SK-N-SH treated with all-trans-retinoic acid at 6 μM for 48 hours (cell line): ENCODE data around the gene KLK10.

Experiments
- ATAC-seq: fragments of 200-7000 bp; cut with Tn5 transposase; 3 replicates; pipeline ENCODE4 v1.9.1; 2020; ENCODE audit warnings: mild to moderate bottlenecking, moderate library complexity
- ARNTL ChIP-seq: fragments of 450-650 bp; formaldehyde crosslinking; IDR thresholded peaks from 2 replicates; pipeline ENCODE4 v1.5.0; 2020; ENCODE audit warnings: low read depth, mild to moderate bottlenecking, moderate library complexity, borderline replicate concordance
- BACH2 ChIP-seq: fragments of 250-450 bp; sonication (Bioruptor Pico); IDR thresholded peaks from 2 replicates; pipeline ENCODE4 v1.9.0; 2021; ENCODE audit warnings: mild to moderate bottlenecking, borderline replicate concordance
- CSDC2 ChIP-seq: fragments of 250-450 bp; sonication (Bioruptor Pico); IDR thresholded peaks from 2 replicates; pipeline ENCODE4 v1.5.0; 2020; ENCODE audit warnings: mild to moderate bottlenecking, moderate library complexity
- GLIS3 ChIP-seq: fragments of 250-450 bp; sonication (Bioruptor Pico); IDR thresholded peaks from 2 replicates; pipeline ENCODE4 v1.5.0; 2020; ENCODE audit warnings: mild to moderate bottlenecking, moderate library complexity
- ISL1 ChIP-seq: fragments of 250-450 bp; sonication (Bioruptor Pico); IDR thresholded peaks from 2 replicates; pipeline ENCODE4 v2.1.2; 2022; ENCODE audit warnings: mild to moderate bottlenecking, moderate library complexity
- OSR1 ChIP-seq: fragments of 250-450 bp; sonication (Bioruptor Pico); IDR thresholded peaks from 2 replicates; pipeline ENCODE4 v1.8.0; 2022; ENCODE audit warnings: moderate library complexity, mild to moderate bottlenecking, inconsistent platforms
- PPARA ChIP-seq: fragments of 250-450 bp; sonication (Bioruptor Pico); IDR thresholded peaks from 2 replicates; pipeline ENCODE4 v1.5.0; 2020; ENCODE audit warnings: mild to moderate bottlenecking, borderline replicate concordance
- RARB ChIP-seq: fragments of 250-450 bp; sonication (Bioruptor Pico); IDR thresholded peaks from 2 replicates; pipeline ENCODE4 v1.8.0; 2021; ENCODE audit warnings: mild to moderate bottlenecking, moderate library complexity
- SNAI2 ChIP-seq: fragments of 250-450 bp; sonication (Bioruptor Pico); IDR thresholded peaks from 2 replicates; pipeline ENCODE4 v1.5.0; 2020; ENCODE audit warnings: mild to moderate bottlenecking, moderate library complexity
- TOX ChIP-seq: fragments of 250-450 bp; sonication (Bioruptor Pico); IDR thresholded peaks from 2 replicates; pipeline ENCODE4 v1.8.0; 2021; ENCODE audit warnings: mild to moderate bottlenecking, moderate library complexity, borderline replicate concordance
- ZC3H10 ChIP-seq: fragments of 250-450 bp; sonication (Bioruptor Pico); IDR thresholded peaks from 2 replicates; pipeline ENCODE4 v1.5.1; 2021; ENCODE audit warnings: mild to moderate bottlenecking, moderate library complexity
- ZFP3 ChIP-seq: fragments of 250-450 bp; sonication (Bioruptor Pico); IDR thresholded peaks from 2 replicates; pipeline ENCODE4 v1.5.0; 2020; ENCODE audit warnings: mild to moderate bottlenecking, moderate library complexity
- ZFP30 ChIP-seq: fragments of 450-650 bp; formaldehyde crosslinking; IDR thresholded peaks from 2 replicates; pipeline ENCODE4 v1.5.0; 2022; ENCODE audit warnings: mild to moderate bottlenecking, moderate library complexity
- ZNF565 ChIP-seq: fragments of 450-650 bp; formaldehyde crosslinking; conservative IDR thresholded peaks from 2 replicates; pipeline ENCODE4 v1.5.0; 2020; ENCODE audit warnings: low read depth, mild to moderate bottlenecking, moderate library complexity
- ZNF70 ChIP-seq: fragments of 450-650 bp; formaldehyde crosslinking; IDR thresholded peaks from 2 replicates; pipeline ENCODE4 v1.5.0; 2020; ENCODE audit warnings: mild to moderate bottlenecking, moderate library complexity
- ZNF8 ChIP-seq: fragments of 450-650 bp; formaldehyde crosslinking; IDR thresholded peaks from 2 replicates; pipeline ENCODE4 v1.5.0; 2020; ENCODE audit warnings: mild to moderate bottlenecking, moderate library complexity
- TF ChIP-seq, protein P1 (sequence below): fragments of 250-450 bp; sonication (Bioruptor Pico); IDR thresholded peaks from 2 replicates; pipeline ENCODE4 v1.8.0; 2020; ENCODE audit warnings: mild to moderate bottlenecking, moderate library complexity, borderline replicate concordance
- TF ChIP-seq, protein P2 (sequence below): fragments of 250-450 bp; sonication (Bioruptor Pico); IDR thresholded peaks from 2 replicates; pipeline ENCODE4 v1.5.0; 2020; ENCODE audit warnings: mild to moderate bottlenecking, moderate library complexity
- TF ChIP-seq, protein P3 (sequence below): fragments of 250-450 bp; sonication (Bioruptor Pico); IDR thresholded peaks from 2 replicates; pipeline ENCODE4 v1.5.1; 2021; ENCODE audit warnings: mild to moderate bottlenecking, moderate library complexity

The KLK10 gene

DNA sequence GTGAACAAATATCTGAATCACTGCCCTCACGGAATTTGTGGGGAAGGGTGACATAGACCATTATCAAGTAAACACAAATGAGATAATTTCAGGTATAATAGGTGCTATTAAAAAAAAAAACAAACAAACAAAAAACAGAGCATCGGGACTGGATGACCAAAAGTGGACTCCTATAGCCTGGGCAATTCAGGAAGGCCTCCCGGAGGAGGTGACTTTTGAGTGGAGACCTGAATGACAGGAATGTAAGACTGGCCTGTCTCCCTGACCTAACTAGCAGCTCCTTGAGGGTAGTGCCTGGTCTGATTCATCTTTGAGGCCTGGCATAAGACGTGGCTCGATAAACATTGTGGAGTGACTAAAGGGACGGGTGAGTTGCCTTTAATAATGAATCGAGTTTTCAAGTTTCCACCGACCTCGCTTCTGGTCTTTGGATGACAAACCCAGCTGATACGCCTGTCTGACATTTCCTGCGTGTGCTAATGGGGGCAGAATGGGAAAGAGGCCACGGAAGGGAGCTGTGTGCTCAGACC, 6.8 kb downstream of the KLK10 start:
- no peak for TF ChIP-seq ZFP3 (CRISPR knock-in tag)
- TF ChIP-seq, protein P1, sequence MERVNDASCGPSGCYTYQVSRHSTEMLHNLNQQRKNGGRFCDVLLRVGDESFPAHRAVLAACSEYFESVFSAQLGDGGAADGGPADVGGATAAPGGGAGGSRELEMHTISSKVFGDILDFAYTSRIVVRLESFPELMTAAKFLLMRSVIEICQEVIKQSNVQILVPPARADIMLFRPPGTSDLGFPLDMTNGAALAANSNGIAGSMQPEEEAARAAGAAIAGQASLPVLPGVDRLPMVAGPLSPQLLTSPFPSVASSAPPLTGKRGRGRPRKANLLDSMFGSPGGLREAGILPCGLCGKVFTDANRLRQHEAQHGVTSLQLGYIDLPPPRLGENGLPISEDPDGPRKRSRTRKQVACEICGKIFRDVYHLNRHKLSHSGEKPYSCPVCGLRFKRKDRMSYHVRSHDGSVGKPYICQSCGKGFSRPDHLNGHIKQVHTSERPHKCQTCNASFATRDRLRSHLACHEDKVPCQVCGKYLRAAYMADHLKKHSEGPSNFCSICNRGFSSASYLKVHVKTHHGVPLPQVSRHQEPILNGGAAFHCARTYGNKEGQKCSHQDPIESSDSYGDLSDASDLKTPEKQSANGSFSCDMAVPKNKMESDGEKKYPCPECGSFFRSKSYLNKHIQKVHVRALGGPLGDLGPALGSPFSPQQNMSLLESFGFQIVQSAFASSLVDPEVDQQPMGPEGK (CRISPR knock-in tag): no peak
- no peak for TF ChIP-seq ZC3H10 (CRISPR knock-in tag)

DNA sequence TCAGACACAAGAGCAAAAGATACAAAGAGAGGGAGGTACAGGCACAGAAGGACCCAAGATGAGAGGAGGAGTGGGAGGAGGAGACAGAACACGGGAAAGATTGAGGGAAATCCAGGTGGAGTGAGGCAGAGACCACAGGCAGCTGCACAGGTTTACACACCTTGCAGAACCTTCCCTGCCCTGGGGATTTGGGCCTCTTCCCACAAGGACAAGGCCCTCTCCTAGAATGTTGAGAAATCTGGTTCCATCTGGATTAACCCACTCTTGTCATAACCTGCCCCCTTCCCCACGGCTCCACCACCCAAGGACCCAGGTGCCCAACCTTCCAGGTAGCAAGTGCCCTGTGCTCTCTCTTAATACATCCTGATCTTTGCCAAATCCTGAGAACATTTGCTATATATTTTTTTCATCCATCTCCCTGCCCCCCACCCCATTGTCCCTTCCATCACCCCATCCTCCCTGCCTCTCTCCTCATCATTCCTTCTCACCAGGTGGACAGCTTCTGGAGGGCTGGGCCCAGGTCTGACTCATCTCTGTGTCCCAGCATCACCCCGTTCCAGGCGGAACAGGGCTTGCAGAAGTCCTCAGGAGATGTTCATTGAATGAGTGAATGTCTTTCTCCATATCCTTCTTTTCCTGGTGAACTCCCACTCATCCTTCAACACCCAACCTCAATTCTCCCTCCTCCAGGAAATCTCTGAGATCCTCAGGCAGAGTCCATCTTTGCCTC, 9.3 kb downstream of the KLK10 start:
- TF ChIP-seq ZFP30 (CRISPR knock-in tag): no peak
- TF ChIP-seq GLIS3 (CRISPR knock-in tag): no peak
- no peak for TF ChIP-seq BACH2 (CRISPR knock-in tag)
- TF ChIP-seq, protein P2, sequence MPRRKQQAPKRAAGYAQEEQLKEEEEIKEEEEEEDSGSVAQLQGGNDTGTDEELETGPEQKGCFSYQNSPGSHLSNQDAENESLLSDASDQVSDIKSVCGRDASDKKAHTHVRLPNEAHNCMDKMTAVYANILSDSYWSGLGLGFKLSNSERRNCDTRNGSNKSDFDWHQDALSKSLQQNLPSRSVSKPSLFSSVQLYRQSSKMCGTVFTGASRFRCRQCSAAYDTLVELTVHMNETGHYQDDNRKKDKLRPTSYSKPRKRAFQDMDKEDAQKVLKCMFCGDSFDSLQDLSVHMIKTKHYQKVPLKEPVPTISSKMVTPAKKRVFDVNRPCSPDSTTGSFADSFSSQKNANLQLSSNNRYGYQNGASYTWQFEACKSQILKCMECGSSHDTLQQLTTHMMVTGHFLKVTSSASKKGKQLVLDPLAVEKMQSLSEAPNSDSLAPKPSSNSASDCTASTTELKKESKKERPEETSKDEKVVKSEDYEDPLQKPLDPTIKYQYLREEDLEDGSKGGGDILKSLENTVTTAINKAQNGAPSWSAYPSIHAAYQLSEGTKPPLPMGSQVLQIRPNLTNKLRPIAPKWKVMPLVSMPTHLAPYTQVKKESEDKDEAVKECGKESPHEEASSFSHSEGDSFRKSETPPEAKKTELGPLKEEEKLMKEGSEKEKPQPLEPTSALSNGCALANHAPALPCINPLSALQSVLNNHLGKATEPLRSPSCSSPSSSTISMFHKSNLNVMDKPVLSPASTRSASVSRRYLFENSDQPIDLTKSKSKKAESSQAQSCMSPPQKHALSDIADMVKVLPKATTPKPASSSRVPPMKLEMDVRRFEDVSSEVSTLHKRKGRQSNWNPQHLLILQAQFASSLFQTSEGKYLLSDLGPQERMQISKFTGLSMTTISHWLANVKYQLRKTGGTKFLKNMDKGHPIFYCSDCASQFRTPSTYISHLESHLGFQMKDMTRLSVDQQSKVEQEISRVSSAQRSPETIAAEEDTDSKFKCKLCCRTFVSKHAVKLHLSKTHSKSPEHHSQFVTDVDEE (CRISPR knock-in tag): no peak
- no peak for TF ChIP-seq ARNTL
- TF ChIP-seq PPARA (CRISPR knock-in tag): no peak
- ATAC-seq: no peak

More for the DNA sequence above, 6.8 kb downstream of the KLK10 start:
- ATAC-seq: no peak

DNA sequence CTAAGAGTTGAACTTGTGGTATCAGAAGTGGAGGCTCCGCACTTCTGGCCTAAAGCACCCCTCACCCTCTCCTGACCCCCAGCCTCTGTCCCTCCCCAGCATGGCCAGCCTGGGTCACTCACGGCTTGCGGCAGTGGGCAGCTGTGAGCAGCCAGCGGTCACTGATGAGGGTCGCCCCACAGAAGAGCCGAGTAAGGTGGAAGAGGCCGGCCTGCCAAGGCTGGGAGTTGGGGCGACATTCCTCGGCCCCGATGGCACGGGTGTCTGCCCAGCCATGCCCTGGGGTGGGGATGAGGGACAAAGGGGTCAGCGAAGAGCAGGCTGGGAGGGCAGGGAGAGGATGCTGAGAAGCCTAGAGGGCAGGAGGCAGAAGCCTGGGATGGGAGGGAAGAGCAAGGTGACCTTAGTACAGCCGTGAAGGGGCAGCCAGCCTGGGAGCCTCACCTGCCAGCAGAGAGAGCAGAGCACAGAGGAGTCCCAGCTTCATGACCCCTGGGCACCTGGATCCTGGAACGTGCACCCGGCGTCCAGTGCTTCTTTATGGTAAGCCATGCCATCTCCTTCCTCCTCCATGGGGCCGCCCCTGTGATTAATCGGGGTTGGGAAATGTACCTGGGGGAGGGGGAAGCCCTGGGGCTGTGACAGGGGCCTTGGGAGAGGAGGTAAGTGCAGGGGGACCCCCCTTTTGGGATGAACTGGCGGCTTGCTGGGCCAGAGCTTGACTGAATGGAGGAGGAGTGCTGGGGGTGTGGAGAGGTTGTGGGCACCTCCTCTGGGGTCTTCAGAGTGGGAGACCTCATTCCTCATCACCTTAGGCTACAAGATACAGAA, 10.2 kb downstream of the KLK10 start:
- TF ChIP-seq OSR1 (no peak), GLIS3 (CRISPR knock-in tag) (no peak), PPARA (CRISPR knock-in tag) (no peak), CSDC2 (CRISPR knock-in tag) (no peak), SNAI2 (CRISPR knock-in tag) (no peak), RARB (no peak), ZNF8 (CRISPR knock-in tag) (no peak)
- TF ChIP-seq, protein P1 (CRISPR knock-in tag): no peak
- ATAC-seq: no peak

DNA sequence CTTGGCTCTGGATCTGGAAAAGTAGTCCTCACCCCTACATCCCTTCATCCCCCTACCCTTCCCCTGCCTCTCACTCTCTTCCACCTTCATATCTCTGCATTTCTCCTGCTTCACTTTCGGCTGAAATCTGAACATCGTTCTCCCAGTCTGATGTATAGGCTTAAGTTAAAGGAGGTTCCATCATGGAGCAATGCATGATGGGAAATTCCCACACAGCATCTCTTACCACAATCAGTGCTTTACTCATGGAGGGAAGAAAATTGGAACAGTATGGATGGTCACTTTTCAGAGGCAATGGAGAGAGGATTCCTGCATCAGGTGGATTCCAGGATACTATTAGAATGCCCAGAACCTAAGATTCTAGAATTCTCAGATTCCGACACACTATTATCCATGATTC, 12.0 kb downstream of the KLK10 start:
- no peak for ATAC-seq
- TF ChIP-seq RARB (no peak), ISL1 (no peak), TOX (CRISPR knock-in tag) (no peak), ZC3H10 (CRISPR knock-in tag) (no peak), PPARA (CRISPR knock-in tag) (no peak), ZNF565 (CRISPR knock-in tag) (no peak), ZNF70 (no peak)
- TF ChIP-seq, protein P3, sequence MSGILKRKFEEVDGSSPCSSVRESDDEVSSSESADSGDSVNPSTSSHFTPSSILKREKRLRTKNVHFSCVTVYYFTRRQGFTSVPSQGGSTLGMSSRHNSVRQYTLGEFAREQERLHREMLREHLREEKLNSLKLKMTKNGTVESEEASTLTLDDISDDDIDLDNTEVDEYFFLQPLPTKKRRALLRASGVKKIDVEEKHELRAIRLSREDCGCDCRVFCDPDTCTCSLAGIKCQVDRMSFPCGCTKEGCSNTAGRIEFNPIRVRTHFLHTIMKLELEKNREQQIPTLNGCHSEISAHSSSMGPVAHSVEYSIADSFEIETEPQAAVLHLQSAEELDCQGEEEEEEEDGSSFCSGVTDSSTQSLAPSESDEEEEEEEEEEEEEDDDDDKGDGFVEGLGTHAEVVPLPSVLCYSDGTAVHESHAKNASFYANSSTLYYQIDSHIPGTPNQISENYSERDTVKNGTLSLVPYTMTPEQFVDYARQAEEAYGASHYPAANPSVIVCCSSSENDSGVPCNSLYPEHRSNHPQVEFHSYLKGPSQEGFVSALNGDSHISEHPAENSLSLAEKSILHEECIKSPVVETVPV (CRISPR knock-in tag): no peak
- TF ChIP-seq, all 23 proteins: peak for 0
